HG02885 (cell line): ENCODE data around the gene FYCO1.

Experiments used
- ATAC-seq: cut with Tn5 transposase; IDR thresholded peaks from one replicate; pipeline ENCODE4 v1.9.1; 2021; ENCODE audit warnings: mild to moderate bottlenecking; ENCODE audit not compliant: unreplicated experiment, poor library complexity

Gene FYCO1

DNA sequence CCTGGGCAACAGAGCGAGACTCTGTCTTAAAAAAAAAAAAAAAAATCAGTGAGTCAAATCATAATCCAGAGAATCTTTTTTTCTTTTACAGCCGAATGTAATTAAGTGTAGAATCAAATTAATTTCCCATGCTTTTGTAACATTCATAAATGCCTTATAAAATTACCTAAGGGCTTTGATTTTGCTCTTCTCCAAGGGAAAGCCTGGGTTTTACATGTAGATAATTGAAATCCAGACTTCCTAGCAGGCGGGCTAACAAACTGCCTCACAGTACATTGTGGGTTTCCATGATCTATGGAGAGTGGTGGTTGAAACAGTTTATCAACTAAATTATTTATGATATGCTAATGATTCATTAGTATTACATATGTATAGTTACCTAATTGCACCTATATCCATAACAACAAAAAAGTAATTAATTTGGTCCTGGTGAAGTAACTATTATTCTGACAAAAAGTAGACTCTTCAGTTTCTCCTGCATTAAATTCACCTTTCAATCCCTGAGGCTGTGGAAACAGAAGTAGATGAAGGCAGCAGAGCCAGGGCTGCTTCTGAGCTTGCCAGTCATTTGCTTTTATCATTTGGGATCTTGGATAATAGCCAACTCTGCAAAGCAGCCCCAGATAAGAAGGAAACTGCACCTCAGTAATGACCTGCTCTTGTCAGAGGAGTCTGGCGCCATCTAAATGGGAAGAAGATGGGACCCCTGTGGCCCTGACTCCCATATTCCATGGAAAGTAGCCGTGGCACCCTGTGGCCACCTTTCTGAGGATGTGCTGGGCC lies 99.7 kb downstream of the FYCO1 start:
- ATAC-seq, result no peak

DNA sequence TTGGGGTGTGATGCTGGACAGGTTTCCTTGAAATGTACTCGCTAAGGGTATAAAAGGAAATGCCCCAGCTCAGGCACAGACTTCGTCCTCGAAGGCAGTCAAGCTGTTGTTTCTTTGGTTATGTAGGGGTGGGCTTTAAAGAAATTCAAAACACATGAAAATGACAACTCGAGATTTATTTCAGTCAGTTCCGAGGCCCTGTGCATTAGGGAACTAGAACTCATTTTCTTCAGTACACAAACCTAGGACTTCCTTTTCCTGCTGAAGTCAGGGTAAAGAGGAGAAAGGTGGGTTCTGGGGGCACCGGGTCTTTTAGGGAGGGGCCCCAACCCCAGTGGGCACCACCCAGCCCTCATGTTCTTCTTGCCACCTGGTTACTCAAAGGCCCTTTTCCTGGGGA lies 101.6 kb downstream of the FYCO1 start:
- ATAC-seq, result no peak

DNA sequence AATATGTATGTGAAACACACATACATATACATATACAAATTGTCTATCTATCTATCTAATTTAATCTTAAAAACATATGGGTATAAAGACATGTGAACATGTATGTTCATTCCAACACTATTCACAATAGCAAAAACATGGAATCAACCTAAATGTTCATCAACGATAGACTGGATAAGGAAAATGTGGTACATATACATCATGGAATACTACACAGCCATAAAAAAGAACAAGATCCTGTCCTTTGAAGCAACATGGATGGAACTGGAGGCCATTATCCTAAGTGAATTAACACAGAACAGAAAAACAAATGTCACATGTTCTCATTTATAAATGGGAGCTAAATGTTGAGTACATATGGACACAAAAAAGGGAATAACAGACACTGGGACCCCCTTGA lies 103.5 kb downstream of the FYCO1 start:
- ATAC-seq, result no peak

DNA sequence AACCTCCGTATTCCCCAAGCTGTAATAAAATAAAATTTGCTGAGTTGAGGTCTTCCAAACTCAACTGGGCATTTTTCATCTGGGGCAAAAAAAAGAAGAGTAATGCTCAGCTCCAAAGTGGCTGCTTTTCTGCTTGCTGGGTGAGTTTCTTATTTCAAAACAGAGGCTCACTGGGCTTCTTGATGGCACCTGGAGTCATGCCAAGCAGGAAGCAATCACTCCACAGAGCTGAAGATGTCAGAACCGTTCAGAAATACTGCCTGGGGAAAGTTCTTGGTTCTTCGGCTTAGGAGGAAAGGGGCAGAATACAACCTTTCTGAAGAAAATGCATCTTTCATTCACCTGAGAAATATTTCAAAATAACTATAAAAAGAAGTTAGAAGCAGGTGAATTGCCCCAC lies 105.2 kb downstream of the FYCO1 start:
- ATAC-seq, result no peak

DNA sequence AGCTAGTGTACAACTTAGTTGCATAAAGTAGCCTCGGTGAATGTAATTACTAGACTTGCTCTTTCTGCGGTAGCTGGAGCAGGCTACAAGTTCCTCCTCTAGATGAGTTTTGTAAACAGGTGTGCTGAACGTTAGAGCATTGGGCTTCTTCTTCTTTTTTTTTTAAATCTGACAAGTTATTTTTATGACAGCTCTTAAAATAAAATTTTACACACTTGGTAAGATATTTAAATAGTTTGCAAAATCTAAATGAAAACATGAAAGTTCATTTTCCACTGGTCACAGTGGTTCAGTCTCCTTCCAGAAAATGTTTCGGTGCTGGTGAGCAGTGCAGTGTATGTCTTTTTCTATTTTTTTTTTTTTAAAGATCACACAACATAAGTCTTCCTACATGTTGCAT lies 106.3 kb downstream of the FYCO1 start:
- no peak for ATAC-seq

DNA sequence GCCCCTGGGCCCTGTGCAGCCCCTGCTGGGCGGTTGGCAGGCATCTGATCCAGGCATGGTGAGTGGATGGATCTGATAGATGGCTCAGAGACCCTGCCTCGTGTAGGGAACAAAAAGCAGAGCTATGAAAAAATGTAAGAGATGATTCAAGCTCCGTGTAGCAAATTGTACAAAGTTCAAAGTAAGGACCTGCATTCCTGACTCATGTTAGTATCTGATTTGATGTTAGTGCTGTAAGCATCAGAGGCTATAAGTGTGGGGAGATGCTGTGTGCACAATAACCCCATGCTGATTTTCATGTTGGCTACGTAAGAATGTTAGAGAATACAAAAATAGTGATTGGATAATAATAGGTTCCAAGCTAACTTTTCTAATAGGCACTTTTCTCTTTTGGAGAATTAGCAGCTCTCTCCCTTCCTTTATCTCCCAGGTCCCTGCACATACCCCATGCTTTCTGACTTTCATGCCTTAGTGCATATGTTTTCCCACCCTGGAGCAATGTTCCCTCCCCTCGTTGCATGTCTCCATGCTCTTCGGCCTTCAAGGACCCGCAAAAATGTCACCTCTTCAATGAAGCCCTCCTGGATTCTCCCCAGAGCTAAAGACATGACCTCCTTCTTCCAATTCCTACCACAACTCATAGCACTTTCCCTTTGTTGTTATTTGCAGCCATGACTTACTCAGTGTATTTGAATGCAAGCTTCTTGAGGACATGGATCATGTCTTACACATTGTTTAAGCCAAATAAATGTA lies 107.7 kb downstream of the FYCO1 start:
- ATAC-seq, result no peak

DNA sequence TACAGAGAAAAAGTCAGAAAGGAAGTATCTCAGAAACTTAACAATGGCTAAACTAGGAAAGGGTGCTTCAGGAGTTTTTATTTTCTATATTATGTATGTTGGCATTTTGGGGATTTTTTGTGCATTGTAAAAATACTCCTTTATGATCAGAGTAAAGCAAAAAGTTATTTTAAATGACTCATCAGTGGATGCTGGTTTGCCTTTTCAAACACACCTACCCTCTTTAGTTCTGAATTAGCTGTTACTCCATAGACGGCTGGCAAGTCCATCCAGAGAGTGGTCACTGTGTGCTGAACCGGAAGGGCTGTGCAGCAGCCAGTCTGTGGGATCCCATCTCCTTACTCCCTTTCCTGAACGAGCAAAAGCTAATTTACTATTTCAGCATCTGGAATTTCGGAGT lies 108.3 kb downstream of the FYCO1 start:
- ATAC-seq, result no peak

DNA sequence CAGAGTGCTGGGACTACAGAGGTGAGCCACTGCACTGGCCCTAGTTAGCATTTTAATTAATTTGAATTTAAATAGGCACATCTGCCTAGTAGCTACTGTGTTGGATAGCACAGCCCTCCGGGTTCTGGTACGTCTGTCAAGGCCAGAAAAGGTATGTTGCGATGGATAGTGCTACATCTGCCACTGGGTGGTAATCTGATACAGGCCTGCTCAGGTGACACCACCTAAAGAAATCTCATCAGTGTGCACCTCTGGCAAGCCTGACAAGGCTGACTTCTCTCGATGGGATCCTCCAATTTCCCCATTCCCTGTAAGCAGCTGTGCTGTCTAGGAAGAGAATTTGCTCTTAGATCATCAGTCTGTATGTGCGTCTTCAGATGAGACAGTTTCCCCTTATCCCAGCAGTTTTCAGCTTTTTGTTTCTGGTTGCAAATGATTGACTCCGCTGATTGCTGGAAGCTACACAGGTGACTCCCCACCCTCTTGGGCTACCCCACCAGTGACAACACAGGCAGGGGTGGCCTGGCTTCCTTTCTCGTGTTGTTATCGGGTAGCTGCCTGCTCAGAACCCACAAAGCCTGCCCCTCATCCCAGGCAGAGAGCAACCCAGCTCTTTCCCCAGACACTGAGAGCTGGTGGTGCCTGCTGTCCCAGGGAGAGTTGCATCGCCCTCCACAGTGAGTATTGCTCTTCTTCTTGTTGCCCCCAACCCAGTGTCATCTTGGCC lies 109.5 kb downstream of the FYCO1 start, which contains the start of gene CCR9:
CCR9 (plus strand) TSS at position 565 of the 727 bp plus-strand sequence. CDS start 8,391 bp downstream, outside the sequence.
- ATAC-seq, result no peak

DNA sequence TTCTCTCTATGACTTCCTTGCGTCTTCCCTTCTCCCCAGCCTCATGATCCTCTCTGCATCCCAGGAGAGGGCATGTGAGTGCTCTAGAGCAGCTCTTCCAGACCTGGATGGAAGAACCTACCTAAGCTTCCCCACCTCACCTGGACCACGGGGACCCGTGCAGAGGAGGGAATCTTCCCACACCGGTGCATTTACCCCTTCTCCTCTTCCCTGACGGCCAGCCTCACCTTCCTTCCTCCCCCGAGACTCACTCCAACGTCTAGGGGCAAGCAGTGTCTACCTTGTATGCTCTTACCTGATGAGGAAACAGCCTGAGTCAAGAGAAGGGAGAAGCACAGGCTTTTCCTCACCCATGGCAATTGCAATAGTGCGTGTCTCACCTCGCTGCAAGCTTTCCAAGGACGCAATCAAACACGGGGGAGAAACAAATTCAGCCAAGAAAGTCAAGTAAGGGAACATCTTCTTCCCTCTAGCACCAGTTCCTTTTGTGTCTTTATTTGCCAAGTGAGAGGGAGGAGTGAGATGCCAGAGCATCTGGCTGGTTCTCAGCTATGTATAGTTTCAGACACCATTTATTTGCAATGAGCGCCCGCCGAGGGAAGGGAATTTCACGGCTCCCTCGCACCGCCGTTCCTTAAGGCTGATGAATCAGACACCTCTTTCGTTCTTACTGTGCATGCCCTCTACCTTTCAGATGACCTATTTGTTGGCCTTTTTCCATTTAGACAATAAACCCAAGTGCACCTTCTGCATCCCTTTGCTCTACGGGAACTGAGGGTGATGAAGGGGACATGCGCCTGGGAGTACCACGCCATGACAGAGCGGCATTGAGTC lies 111.0 kb downstream of the FYCO1 start:
- no peak for ATAC-seq

DNA sequence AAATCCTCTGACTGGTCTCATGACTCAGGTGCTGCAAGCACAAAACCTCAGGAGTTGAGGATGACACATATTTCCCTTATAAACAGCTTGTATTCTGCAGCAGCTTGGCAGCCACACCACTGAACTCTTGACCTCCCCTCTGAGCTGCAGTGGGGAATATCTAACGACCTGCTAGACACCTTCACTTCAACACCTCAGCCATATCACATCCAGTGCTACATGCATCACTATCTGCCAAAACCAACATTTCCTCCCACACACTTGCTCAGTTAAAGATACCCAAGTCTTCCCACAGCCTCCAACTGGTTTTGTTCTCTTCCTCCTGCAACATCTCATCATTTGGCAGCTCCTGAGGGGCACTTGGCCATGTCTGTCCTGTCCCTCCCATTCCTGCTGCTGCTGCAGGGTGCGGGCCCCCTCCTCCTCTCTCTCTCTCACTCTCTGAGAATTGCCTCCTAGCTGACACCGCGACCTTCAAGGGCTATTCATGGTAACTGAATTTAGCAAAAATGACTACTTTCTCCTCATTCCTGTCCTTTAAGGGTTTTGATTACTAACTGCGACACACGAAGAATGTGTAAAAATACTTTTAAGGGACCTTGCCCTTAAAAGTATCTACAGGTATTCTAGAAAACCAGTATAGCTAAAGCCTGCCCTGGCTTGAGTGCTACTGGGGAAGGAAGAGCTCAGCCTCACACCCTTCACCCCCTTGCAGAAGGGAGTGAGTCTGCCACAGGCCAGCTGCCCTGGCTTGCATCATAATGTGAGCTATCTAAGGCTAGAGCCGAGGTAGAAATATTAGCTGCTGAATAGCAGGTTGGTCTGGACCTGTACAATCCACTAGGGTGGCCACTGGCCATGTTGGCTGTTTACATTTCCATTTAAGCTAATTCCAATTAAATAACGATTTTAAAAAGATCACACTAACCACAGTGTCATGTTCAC lies 114.3 kb downstream of the FYCO1 start:
- no peak for ATAC-seq

DNA sequence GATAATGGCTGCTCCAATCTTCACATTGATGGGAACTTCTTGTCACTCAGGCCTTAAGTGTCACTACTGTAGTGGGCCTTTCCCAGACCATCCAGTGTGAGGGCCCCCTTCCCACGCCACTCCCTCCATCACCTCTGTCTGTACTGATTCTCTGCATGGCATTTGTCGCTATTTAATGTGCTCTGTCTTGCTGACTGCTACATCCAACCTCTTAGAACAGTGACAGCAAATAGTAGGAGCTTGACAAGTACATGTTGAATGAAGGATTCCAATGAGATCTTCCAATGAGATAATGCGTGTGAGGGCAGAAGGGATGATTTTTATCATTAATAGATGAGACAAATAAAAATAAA lies 114.9 kb downstream of the FYCO1 start:
- no peak for ATAC-seq

DNA sequence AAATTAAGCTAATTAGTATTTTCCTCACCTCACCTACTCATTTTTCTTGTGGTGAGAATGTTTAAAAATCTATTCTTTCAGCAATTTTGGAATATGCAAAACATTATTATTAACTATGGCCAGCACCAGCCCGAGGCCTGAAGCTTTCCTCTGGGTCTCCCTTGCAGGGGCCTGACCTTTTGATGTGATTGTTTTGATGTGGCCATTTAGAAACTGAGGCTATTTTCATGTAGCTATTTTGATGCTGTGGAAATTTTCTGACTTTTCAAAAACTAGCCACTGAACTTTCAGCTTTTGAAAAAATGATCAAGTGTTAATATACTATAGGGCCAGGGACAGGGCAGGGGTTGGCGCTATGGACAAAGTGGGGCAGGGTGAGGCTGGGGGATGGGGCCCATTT lies 117.5 kb downstream of the FYCO1 start:
- ATAC-seq, result no peak

DNA sequence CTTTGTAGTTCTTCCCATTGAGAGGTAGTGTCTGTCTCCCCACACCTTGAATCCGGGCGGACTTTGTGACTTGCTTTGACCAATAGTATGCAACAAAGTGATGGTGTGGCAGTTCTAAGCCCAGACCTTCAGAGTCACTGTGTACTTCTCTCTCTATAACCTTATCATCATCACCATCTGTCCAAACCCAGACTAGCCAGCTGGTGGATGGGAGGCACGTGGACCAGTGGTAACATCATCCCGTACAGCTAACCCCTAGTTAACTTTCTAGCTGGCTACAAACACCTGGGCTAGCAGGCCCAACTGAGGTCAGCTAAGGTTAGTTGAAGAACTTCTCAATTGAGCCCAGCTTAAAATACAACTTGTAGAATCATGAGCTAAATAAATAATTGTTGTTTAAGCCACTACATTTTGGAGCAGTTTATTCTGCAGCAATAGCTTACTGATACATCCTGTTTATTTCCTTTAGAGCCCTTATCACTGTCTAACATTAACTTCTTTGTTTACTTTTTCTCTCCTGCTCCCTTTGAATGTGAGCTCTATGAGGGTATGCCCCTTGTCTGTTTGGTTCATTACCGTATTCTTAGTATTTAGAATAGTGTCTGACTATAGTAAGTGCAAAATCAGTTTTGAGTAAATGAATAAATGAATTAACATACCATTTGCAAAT lies 120.8 kb downstream of the FYCO1 start:
- no peak for ATAC-seq

DNA sequence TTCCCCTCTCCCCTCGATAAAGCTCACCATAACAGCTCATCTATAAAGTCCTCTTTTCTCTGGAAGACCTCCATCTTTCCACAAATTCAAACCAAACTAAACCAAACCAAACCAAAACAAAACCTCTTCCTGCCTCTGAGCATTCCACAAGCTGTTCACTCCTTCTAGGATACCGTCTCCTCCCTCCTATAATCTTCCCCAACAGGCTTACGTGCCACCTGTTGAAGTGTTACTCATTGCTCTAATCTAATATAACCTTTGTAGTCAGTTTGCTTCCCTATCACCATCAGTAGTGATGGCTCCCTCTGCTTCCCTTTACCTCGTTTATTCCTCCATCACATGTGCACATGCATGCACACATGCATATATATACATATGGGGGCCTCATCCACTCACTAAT lies 122.0 kb downstream of the FYCO1 start:
- no peak for ATAC-seq

DNA sequence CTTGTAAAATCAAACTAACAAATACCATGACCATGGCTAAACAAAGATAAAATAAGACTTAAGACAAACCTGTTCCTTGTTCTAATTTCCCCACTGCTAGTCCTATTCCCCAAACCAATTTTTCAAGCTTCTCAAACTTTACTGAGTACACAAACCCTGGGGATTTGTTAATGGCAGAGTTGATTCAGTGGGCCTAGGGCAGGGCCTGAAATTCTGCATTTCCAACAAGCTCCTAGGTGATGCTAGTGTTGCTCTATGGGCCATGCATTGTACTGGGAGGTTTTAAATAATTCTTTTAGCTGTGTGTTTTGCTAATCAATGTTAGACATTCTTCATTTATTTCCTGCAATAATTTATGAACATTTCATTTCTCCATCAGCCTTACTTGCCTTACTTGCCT lies 122.6 kb downstream of the FYCO1 start:
- ATAC-seq, result no peak

DNA sequence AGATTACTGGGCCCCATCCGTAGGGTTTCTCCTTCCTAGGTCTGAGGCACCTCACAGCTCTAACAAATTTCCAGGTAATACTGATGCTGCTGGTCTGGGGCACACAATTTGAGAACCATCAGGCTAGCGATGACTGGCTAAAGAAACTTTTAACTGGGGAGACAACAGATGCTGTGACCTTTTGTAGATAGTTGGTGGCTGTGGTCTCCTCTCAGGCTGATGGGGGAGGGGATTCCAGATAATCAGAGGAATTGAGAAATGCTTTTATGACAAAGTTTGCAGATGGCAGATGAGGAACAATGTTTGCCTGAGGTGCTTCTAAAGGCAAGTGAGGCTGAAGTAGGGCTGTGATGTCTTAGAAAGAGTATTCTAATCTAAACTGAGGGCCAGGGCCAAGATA lies 123.1 kb downstream of the FYCO1 start:
- ATAC-seq, result no peak

DNA sequence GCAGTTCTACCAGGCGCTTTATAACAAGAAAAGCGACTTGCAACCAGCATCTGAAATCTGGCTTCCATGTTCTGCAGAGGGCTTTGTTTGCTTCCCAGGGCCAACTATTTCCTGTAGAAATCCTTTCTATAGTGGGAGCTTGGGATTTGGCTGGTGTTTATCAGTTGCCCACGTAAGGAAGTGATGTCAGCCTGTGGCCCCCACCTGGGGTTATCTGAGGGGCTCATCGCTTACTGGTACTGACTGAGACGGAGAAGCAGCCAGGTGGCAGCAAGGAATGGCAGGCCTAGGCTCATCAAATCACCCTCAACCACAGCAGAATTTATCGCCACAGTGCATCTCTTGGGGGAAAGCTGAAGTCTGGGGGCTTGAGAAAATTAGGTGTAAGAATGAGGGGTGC lies 123.8 kb downstream of the FYCO1 start:
- ATAC-seq, result no peak

DNA sequence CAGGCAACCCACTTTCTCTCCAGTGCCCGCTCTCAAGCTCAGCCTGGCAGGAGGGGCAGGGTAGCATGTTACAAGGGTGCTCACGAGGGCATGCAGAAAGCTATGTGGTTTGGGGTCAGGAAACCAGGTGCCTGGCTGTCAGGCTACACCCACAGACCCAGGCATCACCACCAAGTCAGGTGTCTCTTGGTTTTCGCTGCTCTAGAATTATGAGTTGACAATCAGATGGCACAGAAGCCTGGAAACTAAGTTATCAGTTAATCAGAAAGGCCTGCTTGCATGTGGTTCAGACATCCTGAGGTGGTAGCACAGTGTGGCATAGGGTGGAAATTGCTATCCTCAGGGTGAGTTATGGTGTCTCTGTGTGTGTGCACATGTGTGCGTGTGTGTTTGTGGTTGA lies 125.5 kb downstream of the FYCO1 start:
- ATAC-seq, result no peak

DNA sequence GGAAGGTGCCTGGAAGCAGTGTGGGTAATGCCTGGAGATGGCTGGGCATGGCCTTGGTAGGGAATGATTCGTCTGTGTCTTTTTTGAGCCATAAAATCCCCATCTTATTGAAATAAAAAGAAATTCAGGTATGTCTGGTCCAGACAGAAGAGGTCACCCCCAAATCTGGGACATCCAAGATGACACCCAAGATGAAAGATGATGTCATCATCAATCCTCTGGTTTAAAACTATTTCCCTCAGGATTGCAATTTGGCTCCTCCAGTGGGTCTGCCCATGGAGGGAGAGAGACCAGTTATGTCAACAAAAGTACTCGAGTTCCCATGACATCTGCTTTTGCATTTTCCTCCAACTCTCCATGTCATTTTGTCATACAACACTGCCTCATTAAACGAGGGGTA lies 126.0 kb downstream of the FYCO1 start:
- no peak for ATAC-seq
